HK-2 (cell line): ENCODE results near the gene NPBWR2.

Experiments used
- DNase-seq: peaks from one replicate; pipeline ENCODE4 v3.0.0-alpha.2; 2018; ENCODE audit not compliant: unreplicated experiment

NPBWR2 gene

GRCh38 chr20:64083804-64084684 lies 23.3 kb downstream of the NPBWR2 start, which contains the start of gene LKAAEAR1:
Gene LKAAEAR1 (minus strand): TSS chr20:64084398. CDS start chr20:64084219, 179 bp downstream.
- DNase-seq, result no peak

- peak; percentile 81 for DNase-seq
These were observed 24.0 kb downstream of the NPBWR2 start for GRCh38 chr20:64083378-64083803.

- no peak for DNase-seq
These were observed 24.5 kb downstream of the NPBWR2 start for GRCh38 chr20:64082820-64083377.

- no peak for DNase-seq
These were observed 25.1 kb downstream of the NPBWR2 start for GRCh38 chr20:64082126-64082731.

GRCh38 chr20:64081624-64081964 lies 25.8 kb downstream of the NPBWR2 start:
- DNase-seq, result no peak

GRCh38 chr20:64080813-64081623 lies 26.3 kb downstream of the NPBWR2 start:
- DNase-seq, result no peak

- DNase-seq, result no peak
These were observed 27.2 kb downstream of the NPBWR2 start, which contains the start of gene OPRL1 for GRCh38 chr20:64080013-64080812. Gene OPRL1 (plus strand): TSS chr20:64080082. CDS start chr20:64092721, 12,639 bp downstream.

GRCh38 chr20:64079273-64080012 lies 27.9 kb downstream of the NPBWR2 start, which contains the start of gene RGS19:
Gene RGS19 (minus strand): TSS chr20:64079518. CDS start chr20:64076886, 2,632 bp downstream.
- peak; percentile 77 for DNase-seq

- DNase-seq, result no peak
These were observed 28.5 kb downstream of the NPBWR2 start for GRCh38 chr20:64078934-64079272.

- DNase-seq, result no peak
These were observed 29.4 kb downstream of the NPBWR2 start for GRCh38 chr20:64077876-64078551.

GRCh38 chr20:64077541-64077875 lies 29.9 kb downstream of the NPBWR2 start:
- no peak for DNase-seq

- DNase-seq, result no peak
These were observed 30.3 kb downstream of the NPBWR2 start for GRCh38 chr20:64077094-64077493.

- no peak for DNase-seq
These were observed 31.0 kb downstream of the NPBWR2 start for GRCh38 chr20:64076061-64076997.

GRCh38 chr20:64075556-64075955 lies 31.8 kb downstream of the NPBWR2 start:
- no peak for DNase-seq

- no peak for DNase-seq
These were observed 32.4 kb downstream of the NPBWR2 start for GRCh38 chr20:64074963-64075362.

- DNase-seq, result no peak
These were observed 33.1 kb downstream of the NPBWR2 start for GRCh38 chr20:64074184-64074789.

GRCh38 chr20:64073476-64074183 lies 33.7 kb downstream of the NPBWR2 start:
- DNase-seq, result no peak
